ENCODE results near the gene CRTAP.

DNA sequence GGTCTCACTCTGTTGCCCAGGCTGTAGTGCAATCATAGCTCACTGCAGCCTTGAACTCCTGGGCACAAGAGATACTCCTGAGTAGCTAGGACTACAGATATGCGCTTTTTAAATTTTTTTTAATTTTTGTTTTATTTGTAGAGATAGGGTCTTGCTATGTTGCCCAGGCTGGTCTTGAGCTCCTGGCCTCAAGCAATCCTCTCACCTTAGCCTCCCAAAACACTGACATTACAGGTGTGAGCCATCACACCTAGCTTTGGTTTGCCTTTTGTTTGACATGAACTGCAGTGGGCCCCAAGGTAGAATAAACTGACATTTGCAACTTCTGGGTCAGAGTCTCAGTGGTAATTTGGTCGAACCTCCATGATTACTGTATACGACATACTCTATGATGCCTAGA lies 9.0 kb upstream of the CRTAP start:
- TF ChIP-seq, protein P1, sequence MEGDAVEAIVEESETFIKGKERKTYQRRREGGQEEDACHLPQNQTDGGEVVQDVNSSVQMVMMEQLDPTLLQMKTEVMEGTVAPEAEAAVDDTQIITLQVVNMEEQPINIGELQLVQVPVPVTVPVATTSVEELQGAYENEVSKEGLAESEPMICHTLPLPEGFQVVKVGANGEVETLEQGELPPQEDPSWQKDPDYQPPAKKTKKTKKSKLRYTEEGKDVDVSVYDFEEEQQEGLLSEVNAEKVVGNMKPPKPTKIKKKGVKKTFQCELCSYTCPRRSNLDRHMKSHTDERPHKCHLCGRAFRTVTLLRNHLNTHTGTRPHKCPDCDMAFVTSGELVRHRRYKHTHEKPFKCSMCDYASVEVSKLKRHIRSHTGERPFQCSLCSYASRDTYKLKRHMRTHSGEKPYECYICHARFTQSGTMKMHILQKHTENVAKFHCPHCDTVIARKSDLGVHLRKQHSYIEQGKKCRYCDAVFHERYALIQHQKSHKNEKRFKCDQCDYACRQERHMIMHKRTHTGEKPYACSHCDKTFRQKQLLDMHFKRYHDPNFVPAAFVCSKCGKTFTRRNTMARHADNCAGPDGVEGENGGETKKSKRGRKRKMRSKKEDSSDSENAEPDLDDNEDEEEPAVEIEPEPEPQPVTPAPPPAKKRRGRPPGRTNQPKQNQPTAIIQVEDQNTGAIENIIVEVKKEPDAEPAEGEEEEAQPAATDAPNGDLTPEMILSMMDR (IDR thresholded peaks at IDR 0.05 in 2 of 3, conservative IDR thresholded peaks at IDR 0.05 in 1 of 3; ENCODE audit: borderline replicate concordance in 1 of 3, insufficient read depth in 1 of 3, low read depth in 2 of 3, low read length in 2 of 3): no peak
- TF ChIP-seq POLR2A (IDR thresholded peaks at IDR 0.05; ENCODE audit: borderline replicate concordance, extremely low read depth, insufficient read depth, insufficient read length) (no peak), TCF7L2 (IDR thresholded peaks at IDR 0.05; ENCODE audit: borderline replicate concordance, extremely low read depth, insufficient read depth, insufficient read length) (no peak), EZH2 (IDR thresholded peaks at IDR 0.05) (no peak), SP1 (IDR thresholded peaks at IDR 0.05; ENCODE audit: low read depth) (no peak), ZNF274 (IDR thresholded peaks at IDR 0.05; ENCODE audit: low read depth, low read length) (no peak), SIN3A (IDR thresholded peaks at IDR 0.05; ENCODE audit: low read depth) (no peak)
